Endodermal cell (in vitro differentiated cells): Measurements from ENCODE around the gene CIB4. TPM values are rescaled to one million over a fixed set of nuclear protein-coding genes. Genes with fewer than 3 reads are reported as not detected.

Experiments
- DNase-seq: peaks from one replicate; pipeline ENCODE4 v3.0.0-alpha.2; 2017
- H3K27ac ChIP-seq: 2 replicates; pipeline ENCODE4 v1.5.1; 2013; ENCODE audit warnings: mild to moderate bottlenecking, low read depth, low read length, moderate library complexity
- H3K27me3 ChIP-seq: 2 replicates; pipeline ENCODE4 v1.6.1; 2013; ENCODE audit warnings: mild to moderate bottlenecking, low read length, moderate library complexity; ENCODE audit not compliant: insufficient read depth, control insufficient read depth, poor library complexity, severe bottlenecking
- H3K36me3 ChIP-seq: 2 replicates; pipeline ENCODE4 v1.7.0; 2013; ENCODE audit warnings: mild to moderate bottlenecking, low read length, moderate library complexity; ENCODE audit not compliant: control insufficient read depth, insufficient read depth
- H3K4me1 ChIP-seq: one replicate; pipeline ENCODE4 v1.7.0; 2013; ENCODE audit warnings: low read length; ENCODE audit not compliant: control insufficient read depth, insufficient read depth
- H3K4me3 ChIP-seq: 2 replicates; pipeline ENCODE4 v1.5.1; 2013; ENCODE audit warnings: mild to moderate bottlenecking, low read length, moderate library complexity
- H3K9ac ChIP-seq: 2 replicates; pipeline ENCODE4 v1.6.1; 2013; ENCODE audit warnings: mild to moderate bottlenecking, low read length, moderate library complexity; ENCODE audit not compliant: poor library complexity, severe bottlenecking; ENCODE audit errors: extremely low read depth
- H3K9me3 ChIP-seq: 2 replicates; pipeline ENCODE4 v1.6.1; 2013; ENCODE audit warnings: mild to moderate bottlenecking, low read length, moderate library complexity; ENCODE audit not compliant: control insufficient read depth
- H3K27ac Mint-ChIP-seq: 2 replicates; pipeline ENCODE4 v1.8.0; 2020; ENCODE audit warnings: mixed read lengths
- H3K27me3 Mint-ChIP-seq: 2 replicates; pipeline ENCODE4 v1.8.0; 2021; ENCODE audit warnings: mild to moderate bottlenecking, mixed read lengths; ENCODE audit not compliant: insufficient read depth
- H3K36me3 Mint-ChIP-seq: 2 replicates; pipeline ENCODE4 v1.8.0; 2020; ENCODE audit warnings: low read depth, mixed read lengths
- H3K4me1 Mint-ChIP-seq: 2 replicates; pipeline ENCODE4 v1.8.0; 2020; ENCODE audit warnings: mixed read lengths
- H3K4me3 Mint-ChIP-seq: 2 replicates; pipeline ENCODE4 v1.8.0; 2020; ENCODE audit warnings: mild to moderate bottlenecking, moderate library complexity, mixed read lengths
- H3K9me3 Mint-ChIP-seq: 2 replicates; pipeline ENCODE4 v1.8.0; 2020; ENCODE audit warnings: mild to moderate bottlenecking, mixed read lengths
- CTCF ChIP-seq: fragments of 200-600 bp; sonication (generic); conservative IDR thresholded peaks from 2 replicates; pipeline ENCODE4 v1.5.0; 2021; ENCODE audit warnings: antibody characterized with exemption, mild to moderate bottlenecking
- WGBS, 2 experiments: methylation state at CpG; one replicate each; pipeline versions ENCODE4 v1.1.5 to v1.1.7; 2013; ENCODE audit warnings: missing lambda C conversion rate in 2 of 2, mixed read lengths in 1 of 2; ENCODE audit not compliant: insufficient coverage in 1 of 2, insufficient read length in 1 of 2; 5-methylcytosine and 5-hydroxymethylcytosine counted together
- total RNA-seq, 2 donors: library from RNA; stranded (reverse); fragmentation: NEBNext Ultra II Directional in 1 of 2; extraction: Animal tissue kit (Norgen Biotek cat#: 25700) in 1 of 2; gene quantifications; 2 replicates in 1 of 2; 3 replicates in 1 of 2; pipeline ENCODE4 v1.2.1, GENCODE V29; 2021

The CIB4 gene
- total RNA-seq, 2 donors from 2014 or later: not detected

GRCh38 chr2:26555246-26556133, 85.7 kb downstream of the CIB4 start:
- TF ChIP-seq CTCF: peak; percentile 70
- Mint-ChIP-seq H3K4me3 (no peak overlapping the region), H3K27me3 (peaks cover 13% of the 10 kb centered on the region), H3K9me3 (no peaks in the 10 kb centered on the region), H3K27ac (no peak overlapping the region), H3K36me3 (no peaks in the 10 kb centered on the region), H3K4me1 (peaks cover 4% of the 10 kb centered on the region)
- Histone ChIP-seq H3K4me1 (peaks cover 5% of the 10 kb centered on the region), H3K27ac (no peak overlapping the region), H3K9ac (no peak overlapping the region), H3K4me3 (no peak overlapping the region), H3K9me3 (no peaks in the 10 kb centered on the region), H3K36me3 (no peaks in the 10 kb centered on the region), H3K27me3 (peaks cover 4% of the 10 kb centered on the region)
- 83 to 89% methylated on average over 2 to 7 of the region's 8 CpGs for WGBS, 2 experiments
- DNase-seq: peak; percentile 74

- no peak overlapping the region for H3K27ac ChIP-seq
- peak; percentile 44 for DNase-seq
- H3K27me3 ChIP-seq: no peaks in the 10 kb centered on the region
- H3K9me3 Mint-ChIP-seq: no peaks in the 10 kb centered on the region
- peaks cover 3% of the 10 kb centered on the region for H3K27me3 Mint-ChIP-seq
- H3K9ac ChIP-seq: no peak overlapping the region
- peak; percentile 31 for TF ChIP-seq CTCF
- 78 to 83% methylated on average over 7 to 9 of the region's 9 CpGs for WGBS, 2 experiments
- no peak overlapping the region for H3K27ac Mint-ChIP-seq
- no peaks in the 10 kb centered on the region for H3K4me1 ChIP-seq
- H3K9me3 ChIP-seq: no peaks in the 10 kb centered on the region
- H3K4me1 Mint-ChIP-seq: peaks cover 1% of the 10 kb centered on the region
- H3K4me3 Mint-ChIP-seq: no peak overlapping the region
- H3K4me3 ChIP-seq: no peak overlapping the region
- H3K36me3 ChIP-seq: no peaks in the 10 kb centered on the region
- no peaks in the 10 kb centered on the region for H3K36me3 Mint-ChIP-seq
These were observed 88.4 kb downstream of the CIB4 start for GRCh38 chr2:26552641-26553374.

GRCh38 chr2:26550276-26551015, 90.7 kb downstream of the CIB4 start:
- DNase-seq: peak; percentile 35
- H3K9me3 ChIP-seq: no peaks in the 10 kb centered on the region
- H3K4me1 Mint-ChIP-seq: peaks cover 1% of the 10 kb centered on the region
- H3K9ac ChIP-seq: no peak overlapping the region
- H3K36me3 Mint-ChIP-seq: no peaks in the 10 kb centered on the region
- no peak overlapping the region for H3K4me3 Mint-ChIP-seq
- 93% methylated on average over 11 to 17 of the region's 17 CpGs for WGBS, 2 experiments
- H3K27me3 Mint-ChIP-seq: no peaks in the 10 kb centered on the region
- no peaks in the 10 kb centered on the region for H3K9me3 Mint-ChIP-seq
- no peak overlapping the region for H3K27ac Mint-ChIP-seq
- no peaks in the 10 kb centered on the region for H3K27me3 ChIP-seq
- H3K36me3 ChIP-seq: no peaks in the 10 kb centered on the region
- no peak for TF ChIP-seq CTCF
- H3K4me3 ChIP-seq: no peak overlapping the region
- H3K27ac ChIP-seq: no peak overlapping the region
- H3K4me1 ChIP-seq: no peaks in the 10 kb centered on the region
